Ovary (tissue), 3 donors: ENCODE data around the gene IQSEC1.
"Not testable (repeated sequence)": the region's sequence is repeated elsewhere in the genome, so short reads cannot be mapped to it uniquely, and the experiment has no call there.

Source experiments
- EP300 ChIP-seq: sonication (generic); formaldehyde crosslinking; IDR thresholded peaks from one replicate; pipeline ENCODE4 v1.6.1; 2017; ENCODE audit warnings: antibody characterized with exemption
- POLR2A ChIP-seq: fragments of 450-650 bp; IDR thresholded peaks from one replicate; pipeline ENCODE4 v1.6.1; 2017; ENCODE audit warnings: antibody characterized with exemption, mild to moderate bottlenecking, moderate library complexity
- TF ChIP-seq, protein P1 (sequence below), 3 donors: fragments of 450-650 bp in 2 of 3; fragments of 200-600 bp in 1 of 3; IDR thresholded peaks; one replicate each; pipeline versions ENCODE4 v1.5.1 to v1.8.0; 2016 to 2022; ENCODE audit warnings: antibody characterized with exemption in 3 of 3, mild to moderate bottlenecking in 1 of 3
- donor health status: DM: no; HTN: no; CAD: no.

DNA sequence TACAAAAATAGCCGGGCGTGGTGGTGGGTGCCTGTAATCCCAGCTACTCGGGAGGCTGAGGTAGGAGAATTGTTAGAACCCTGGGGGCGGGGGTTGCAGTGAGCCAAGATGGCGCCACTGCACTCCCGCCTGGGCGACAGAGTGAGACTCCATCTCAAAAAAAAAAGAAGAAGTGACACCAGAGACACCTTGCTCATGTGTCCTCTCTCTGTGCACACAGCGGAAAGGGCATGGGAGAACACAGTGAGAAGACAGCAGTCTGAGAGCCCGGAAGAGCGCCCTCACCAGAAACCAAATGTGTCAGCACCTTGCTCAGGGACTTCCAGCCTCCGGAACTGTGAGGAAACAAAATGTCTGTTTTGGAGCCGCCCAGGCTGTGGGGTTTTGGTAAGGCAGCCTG, 191.4 kb downstream of the IQSEC1 start:
- TF ChIP-seq, protein P1, sequence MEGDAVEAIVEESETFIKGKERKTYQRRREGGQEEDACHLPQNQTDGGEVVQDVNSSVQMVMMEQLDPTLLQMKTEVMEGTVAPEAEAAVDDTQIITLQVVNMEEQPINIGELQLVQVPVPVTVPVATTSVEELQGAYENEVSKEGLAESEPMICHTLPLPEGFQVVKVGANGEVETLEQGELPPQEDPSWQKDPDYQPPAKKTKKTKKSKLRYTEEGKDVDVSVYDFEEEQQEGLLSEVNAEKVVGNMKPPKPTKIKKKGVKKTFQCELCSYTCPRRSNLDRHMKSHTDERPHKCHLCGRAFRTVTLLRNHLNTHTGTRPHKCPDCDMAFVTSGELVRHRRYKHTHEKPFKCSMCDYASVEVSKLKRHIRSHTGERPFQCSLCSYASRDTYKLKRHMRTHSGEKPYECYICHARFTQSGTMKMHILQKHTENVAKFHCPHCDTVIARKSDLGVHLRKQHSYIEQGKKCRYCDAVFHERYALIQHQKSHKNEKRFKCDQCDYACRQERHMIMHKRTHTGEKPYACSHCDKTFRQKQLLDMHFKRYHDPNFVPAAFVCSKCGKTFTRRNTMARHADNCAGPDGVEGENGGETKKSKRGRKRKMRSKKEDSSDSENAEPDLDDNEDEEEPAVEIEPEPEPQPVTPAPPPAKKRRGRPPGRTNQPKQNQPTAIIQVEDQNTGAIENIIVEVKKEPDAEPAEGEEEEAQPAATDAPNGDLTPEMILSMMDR (IDR thresholded peaks at IDR 0.05), result not testable (repeated sequence)
- not testable (repeated sequence) for TF ChIP-seq EP300, POLR2A
